Prostate gland (tissue), 2 donors: ENCODE measurements around the gene RGMB. TPM values are rescaled to one million over a fixed set of nuclear protein-coding genes. Genes with fewer than 3 reads are reported as not detected.

ENCODE experiments used
- DNase-seq: peaks from one replicate; pipeline ENCODE4 v3.0.0-alpha.2; 2019; ENCODE audit warnings: low spot score
- H3K27ac ChIP-seq, 2 donors: fragments of 200-600 bp; sonication (generic); 2 replicates each; pipeline ENCODE4 v1.5.1; 2017 to 2019
- H3K27me3 ChIP-seq: fragments of 200-600 bp; sonication (generic); replicated peaks from 2 replicates; pipeline ENCODE4 v1.5.1; 2019; ENCODE audit not compliant: insufficient read depth
- H3K36me3 ChIP-seq, 2 donors: fragments of 200-600 bp; sonication (generic); 1 replicate in 1 of 2; 2 replicates in 1 of 2; pipeline versions ENCODE4 v1.5.1 to v1.8.1; 2017 to 2019
- H3K4me1 ChIP-seq: fragments of 200-600 bp; sonication (generic); replicated peaks from 2 replicates; pipeline ENCODE4 v1.5.1; 2019
- H3K4me3 ChIP-seq, 2 donors: fragments of 200-600 bp; sonication (generic); 2 replicates each; pipeline ENCODE4 v1.5.1; 2017 to 2019
- H3K9me3 ChIP-seq: fragments of 200-600 bp; sonication (generic); 2 replicates; pipeline ENCODE4 v1.5.1; 2017
- POLR2A ChIP-seq: fragments of 450-650 bp; IDR thresholded peaks from one replicate; pipeline ENCODE4 v1.6.1; 2016; ENCODE audit warnings: antibody characterized with exemption, mild to moderate bottlenecking
- POLR2AphosphoS5 ChIP-seq: sonication (generic); formaldehyde crosslinking; IDR thresholded peaks from one replicate; pipeline ENCODE4 v1.6.1; 2017; ENCODE audit warnings: antibody characterized with exemption
- WGBS: methylation state at CpG from one replicate; pipeline ENCODE4 v1.1.5; 2018; 5-methylcytosine and 5-hydroxymethylcytosine counted together
- intact Hi-C: fragments of 100-400 bp; cut with DNase I; formaldehyde crosslinking; loops from one replicate; pipeline ENCODE4 v1.14.2; 2022
- total RNA-seq, 2 donors: library from RNA; depleted of rRNA; stranded (reverse); fragments of >200 nt; gene quantifications; one replicate each; pipeline ENCODE4 v1.1.0, GENCODE V29; 2016
- TF ChIP-seq, protein P1 (sequence below), 4 experiments: fragments of 200-600 bp in 2 of 4; fragments of 450-650 bp in 2 of 4; sonication (generic) in 2 of 4; IDR thresholded peaks; 1 replicate in 3 of 4; 2 replicates in 1 of 4; pipeline ENCODE4 v1.5.1; 2016 to 2019; ENCODE audit warnings: antibody characterized with exemption in 4 of 4, mild to moderate bottlenecking in 2 of 4, moderate library complexity in 2 of 4

RGMB gene
- total RNA-seq, 2 donors from 2014 or later: 56.5 to 62.2 TPM

DNA sequence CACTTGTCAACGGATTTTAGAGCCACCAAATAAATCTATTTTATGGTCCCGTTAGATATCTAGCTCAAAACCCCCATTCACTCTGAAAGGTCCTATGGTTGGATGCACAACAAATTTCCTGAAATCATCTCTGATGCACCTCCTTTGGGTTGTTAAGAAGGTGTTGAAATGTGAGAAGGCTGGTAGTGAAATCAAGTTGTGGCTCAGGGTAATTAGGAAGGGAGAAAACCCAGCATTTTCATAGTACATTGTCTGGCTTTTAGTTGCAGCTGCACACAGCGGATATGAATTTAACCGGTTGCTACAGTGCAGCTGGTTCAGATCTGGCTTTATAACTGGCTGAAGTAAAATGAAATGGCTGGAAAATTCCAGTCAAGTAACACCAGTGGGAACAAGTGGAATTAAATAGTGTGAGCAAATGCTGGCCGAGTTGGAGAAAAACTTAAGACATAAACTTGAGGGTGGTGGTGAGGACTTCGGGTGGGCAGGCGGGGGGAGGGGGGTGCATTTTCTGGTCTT lies 17.6 kb downstream of the RGMB start:
- Histone ChIP-seq H3K4me3 (no peak overlapping the region), H3K27ac (no peak overlapping the region), H3K9me3 (no peaks in the 10 kb centered on the region), H3K4me1 (peaks cover 16% of the 10 kb centered on the region), H3K36me3 (peaks cover 0 to 4% of the 10 kb centered on the region in 2 donors), H3K27me3 (no peaks in the 10 kb centered on the region)
- DNase-seq: no peak
- WGBS: 65% methylated on average over 7 of the region's 7 CpGs
- intact Hi-C loops: no loop called here
- TF ChIP-seq, protein P1, sequence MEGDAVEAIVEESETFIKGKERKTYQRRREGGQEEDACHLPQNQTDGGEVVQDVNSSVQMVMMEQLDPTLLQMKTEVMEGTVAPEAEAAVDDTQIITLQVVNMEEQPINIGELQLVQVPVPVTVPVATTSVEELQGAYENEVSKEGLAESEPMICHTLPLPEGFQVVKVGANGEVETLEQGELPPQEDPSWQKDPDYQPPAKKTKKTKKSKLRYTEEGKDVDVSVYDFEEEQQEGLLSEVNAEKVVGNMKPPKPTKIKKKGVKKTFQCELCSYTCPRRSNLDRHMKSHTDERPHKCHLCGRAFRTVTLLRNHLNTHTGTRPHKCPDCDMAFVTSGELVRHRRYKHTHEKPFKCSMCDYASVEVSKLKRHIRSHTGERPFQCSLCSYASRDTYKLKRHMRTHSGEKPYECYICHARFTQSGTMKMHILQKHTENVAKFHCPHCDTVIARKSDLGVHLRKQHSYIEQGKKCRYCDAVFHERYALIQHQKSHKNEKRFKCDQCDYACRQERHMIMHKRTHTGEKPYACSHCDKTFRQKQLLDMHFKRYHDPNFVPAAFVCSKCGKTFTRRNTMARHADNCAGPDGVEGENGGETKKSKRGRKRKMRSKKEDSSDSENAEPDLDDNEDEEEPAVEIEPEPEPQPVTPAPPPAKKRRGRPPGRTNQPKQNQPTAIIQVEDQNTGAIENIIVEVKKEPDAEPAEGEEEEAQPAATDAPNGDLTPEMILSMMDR (IDR thresholded peaks at IDR 0.05): no peak
- TF ChIP-seq POLR2AphosphoS5 (no peak), POLR2A (no peak)

DNA sequence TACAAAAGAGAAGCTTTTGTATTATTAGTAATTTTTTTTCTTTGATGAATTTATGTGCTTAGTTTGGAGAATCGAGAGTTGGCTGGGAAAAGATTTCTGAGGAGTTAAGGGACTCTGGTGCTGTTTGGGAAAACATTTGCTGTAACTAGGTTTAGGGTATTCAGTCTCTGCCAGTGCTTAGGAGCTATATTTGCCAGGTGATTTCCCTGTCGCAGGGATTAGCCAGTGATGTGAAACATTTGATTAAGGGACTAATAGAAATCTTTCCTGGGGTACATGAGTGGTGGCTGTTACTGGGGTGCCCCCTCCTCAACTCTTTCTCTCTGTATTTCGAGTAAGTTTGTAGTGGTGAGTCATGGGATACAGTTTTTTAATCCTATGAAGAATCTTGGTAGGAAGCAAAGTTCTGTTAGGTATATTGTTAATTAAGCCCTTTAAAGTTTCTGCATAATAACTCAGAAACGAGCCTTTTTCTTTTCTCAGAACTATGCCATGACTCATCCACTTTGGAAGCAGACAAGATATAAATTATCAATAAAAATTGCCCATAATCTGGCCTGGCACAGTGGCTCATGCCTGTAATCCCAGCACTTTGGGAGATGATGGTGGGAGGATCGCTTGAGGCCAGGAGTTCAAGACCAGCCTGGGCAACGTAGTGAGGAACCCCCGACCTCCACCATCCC lies 18.6 kb downstream of the RGMB start:
- WGBS: 44% methylated on average over 7 of the region's 7 CpGs
- TF ChIP-seq POLR2A (no peak), POLR2AphosphoS5 (no peak)
- TF ChIP-seq, protein P1 (IDR thresholded peaks at IDR 0.05): no peak
- intact Hi-C loops: no loop called here
- no peak overlapping the region for H3K27ac ChIP-seq
- no peak for DNase-seq
- peaks cover 0 to 4% of the 10 kb centered on the region in 2 donors for H3K36me3 ChIP-seq
- H3K4me3 ChIP-seq: no peak overlapping the region
- peaks cover 14% of the 10 kb centered on the region for H3K4me1 ChIP-seq
- no peaks in the 10 kb centered on the region for H3K27me3 ChIP-seq
- H3K9me3 ChIP-seq: no peaks in the 10 kb centered on the region

DNA sequence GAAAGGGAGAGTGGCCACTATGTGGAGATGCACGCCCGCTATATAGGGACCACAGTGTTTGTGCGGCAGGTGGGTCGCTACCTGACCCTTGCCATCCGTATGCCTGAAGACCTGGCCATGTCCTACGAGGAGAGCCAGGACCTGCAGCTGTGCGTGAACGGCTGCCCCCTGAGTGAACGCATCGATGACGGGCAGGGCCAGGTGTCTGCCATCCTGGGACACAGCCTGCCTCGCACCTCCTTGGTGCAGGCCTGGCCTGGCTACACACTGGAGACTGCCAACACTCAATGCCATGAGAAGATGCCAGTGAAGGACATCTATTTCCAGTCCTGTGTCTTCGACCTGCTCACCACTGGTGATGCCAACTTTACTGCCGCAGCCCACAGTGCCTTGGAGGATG lies 19.8 kb downstream of the RGMB start:
- intact Hi-C loops: no loop called here
- Histone ChIP-seq H3K27me3 (no peaks in the 10 kb centered on the region), H3K4me3 (no peak overlapping the region), H3K9me3 (no peaks in the 10 kb centered on the region), H3K4me1 (peaks cover 4% of the 10 kb centered on the region), H3K27ac (no peak overlapping the region), H3K36me3 (peaks cover 0 to 4% of the 10 kb centered on the region in 2 donors)
- WGBS: 97% methylated on average over 14 of the region's 14 CpGs
- DNase-seq: no peak
- TF ChIP-seq, protein P1 (IDR thresholded peaks at IDR 0.05): no peak
- TF ChIP-seq POLR2A: no peak
- no peak for TF ChIP-seq POLR2AphosphoS5

DNA sequence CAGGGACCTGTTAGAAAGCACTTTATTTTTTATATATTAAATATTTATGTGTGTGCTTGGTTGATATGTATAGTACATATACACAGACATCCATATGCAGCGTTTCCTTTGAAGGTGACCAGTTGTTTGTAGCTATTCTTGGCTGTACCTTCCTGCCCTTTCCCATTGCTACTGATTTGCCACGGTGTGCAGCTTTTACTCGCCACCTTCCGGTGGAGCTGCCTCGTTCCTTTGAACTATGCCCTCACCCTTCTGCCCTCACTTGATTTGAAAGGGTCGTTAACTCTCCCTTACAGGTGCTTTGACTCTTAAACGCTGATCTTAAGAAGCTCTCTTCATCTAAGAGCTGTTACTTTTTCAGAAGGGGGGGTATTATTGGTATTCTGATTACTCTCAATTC lies 20.5 kb downstream of the RGMB start:
- no peak for TF ChIP-seq POLR2AphosphoS5
- TF ChIP-seq, protein P1 (IDR thresholded peaks at IDR 0.05): no peak
- no peak overlapping the region for H3K4me3 ChIP-seq
- no peaks in the 10 kb centered on the region for H3K9me3 ChIP-seq
- H3K27ac ChIP-seq: no peak overlapping the region
- H3K4me1 ChIP-seq: peaks cover 4% of the 10 kb centered on the region
- peaks cover 0 to 4% of the 10 kb centered on the region in 2 donors for H3K36me3 ChIP-seq
- no peak for DNase-seq
- 92% methylated on average over 7 of the region's 7 CpGs for WGBS
- intact Hi-C loops: no loop called here
- H3K27me3 ChIP-seq: no peaks in the 10 kb centered on the region
